GM18526 (cell line): Measurements from ENCODE around the gene SUGCT.

ENCODE experiments used
- POLR2A ChIP-seq: IDR thresholded peaks from 3 replicates; pipeline ENCODE4 v1.6.1; 2011; ENCODE audit not compliant: insufficient read length; ENCODE audit errors: extremely low read depth

Gene SUGCT

DNA sequence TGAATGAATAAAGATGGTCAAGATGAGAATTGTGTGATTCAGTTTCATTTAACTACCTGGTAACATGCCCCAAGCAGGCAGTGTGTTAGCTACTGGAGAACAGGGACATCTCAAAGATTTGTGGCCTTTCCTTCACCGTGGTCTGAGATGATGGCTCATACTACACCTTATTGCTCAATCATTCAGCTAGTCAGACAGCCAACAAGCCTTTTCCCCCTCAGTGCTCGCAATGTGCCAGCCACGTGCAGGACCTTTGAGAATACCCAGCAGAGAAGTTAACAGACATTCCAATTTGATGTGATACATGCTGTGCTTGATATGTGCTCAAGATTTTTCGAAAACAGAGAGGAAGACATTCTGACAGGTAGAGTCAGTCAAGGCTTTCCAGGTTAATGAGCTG, 562.8 kb downstream of the SUGCT start:
- no peak for TF ChIP-seq POLR2A

DNA sequence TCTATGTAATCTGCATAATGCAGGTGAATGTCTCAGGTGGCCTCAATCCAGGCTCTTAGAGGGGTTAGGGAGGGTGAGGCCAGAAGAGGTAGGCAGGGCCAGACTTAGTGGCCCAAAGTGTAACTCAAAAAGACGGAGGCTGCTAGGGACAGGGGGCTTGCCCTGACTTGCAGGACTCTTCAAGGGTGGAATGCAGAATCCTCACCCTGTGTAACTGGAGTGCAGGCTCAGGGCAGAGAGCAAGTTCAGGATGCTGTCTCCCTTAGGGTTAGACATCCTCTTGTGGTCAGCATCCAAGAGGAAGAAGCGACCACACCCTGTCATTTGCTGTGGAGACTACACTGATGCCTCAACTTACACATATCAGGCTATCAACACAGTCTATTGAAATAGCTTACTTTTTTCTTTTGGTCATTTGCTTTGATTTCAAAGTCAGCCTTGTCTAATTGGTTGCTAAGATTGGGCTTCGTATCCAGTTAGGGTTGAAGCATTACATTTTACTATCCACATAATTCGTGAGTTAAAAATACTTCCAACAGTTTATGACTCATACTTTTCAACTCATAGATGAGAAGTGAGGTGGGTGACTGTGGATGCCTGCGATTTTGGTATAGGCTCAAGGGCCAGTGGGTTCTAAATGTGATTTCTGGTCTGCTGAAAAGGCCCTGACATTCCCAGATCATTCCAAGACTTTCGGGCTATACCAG, 563.6 kb downstream of the SUGCT start:
- TF ChIP-seq POLR2A = no peak

DNA sequence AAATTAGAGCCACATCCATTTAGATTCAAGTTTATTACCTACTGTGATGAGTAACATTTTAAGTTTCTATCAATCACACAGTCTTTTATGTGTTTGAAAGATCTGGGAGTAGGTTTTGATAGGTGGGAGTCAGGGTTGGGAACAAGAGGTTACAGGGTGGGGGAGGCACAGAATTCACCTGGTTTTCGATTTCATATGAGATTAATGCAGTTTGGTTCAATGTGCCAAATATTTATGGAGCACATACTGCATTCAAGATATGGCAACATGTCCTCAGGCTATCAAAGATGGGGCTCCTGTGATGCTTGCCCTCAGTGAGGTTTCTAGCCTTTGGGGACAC, 564.1 kb downstream of the SUGCT start:
- no peak for TF ChIP-seq POLR2A

DNA sequence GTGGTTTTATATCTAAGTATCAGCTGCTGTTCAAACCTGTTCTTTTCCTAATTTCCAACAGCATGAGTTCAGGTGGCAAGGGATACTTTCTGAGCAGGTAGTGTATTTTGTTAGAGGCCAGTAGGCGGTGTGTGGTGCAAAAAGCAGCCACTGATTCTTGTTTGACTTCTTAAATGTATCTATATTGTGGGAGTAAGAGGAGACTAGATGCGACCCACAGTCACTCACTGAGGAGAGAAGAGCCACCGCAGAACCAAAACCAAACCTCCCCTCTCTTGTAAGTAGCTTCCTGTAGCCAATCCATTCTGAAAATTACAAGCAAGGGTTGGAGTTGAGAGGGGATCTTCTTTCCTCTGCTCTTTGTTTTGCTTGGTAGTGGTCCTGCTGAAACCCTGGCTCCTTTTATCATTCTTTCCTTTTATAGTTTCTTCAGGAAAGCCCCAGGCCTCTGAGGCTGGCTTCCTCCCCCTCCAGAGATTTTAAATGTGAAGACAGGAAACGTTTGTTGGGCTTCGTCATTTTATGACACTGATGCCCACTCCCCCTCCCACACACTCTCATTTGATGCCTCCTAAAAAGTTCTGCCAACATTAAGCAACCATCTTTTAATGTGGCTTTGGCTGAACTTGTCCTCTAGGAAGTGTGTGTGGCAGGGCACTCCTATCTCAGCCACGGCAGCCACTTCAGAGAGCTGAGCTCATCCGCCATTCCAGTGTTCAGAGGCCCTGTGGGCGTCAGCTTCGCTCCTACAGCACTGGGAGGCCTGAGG, 566.0 kb downstream of the SUGCT start:
- no peak for TF ChIP-seq POLR2A

DNA sequence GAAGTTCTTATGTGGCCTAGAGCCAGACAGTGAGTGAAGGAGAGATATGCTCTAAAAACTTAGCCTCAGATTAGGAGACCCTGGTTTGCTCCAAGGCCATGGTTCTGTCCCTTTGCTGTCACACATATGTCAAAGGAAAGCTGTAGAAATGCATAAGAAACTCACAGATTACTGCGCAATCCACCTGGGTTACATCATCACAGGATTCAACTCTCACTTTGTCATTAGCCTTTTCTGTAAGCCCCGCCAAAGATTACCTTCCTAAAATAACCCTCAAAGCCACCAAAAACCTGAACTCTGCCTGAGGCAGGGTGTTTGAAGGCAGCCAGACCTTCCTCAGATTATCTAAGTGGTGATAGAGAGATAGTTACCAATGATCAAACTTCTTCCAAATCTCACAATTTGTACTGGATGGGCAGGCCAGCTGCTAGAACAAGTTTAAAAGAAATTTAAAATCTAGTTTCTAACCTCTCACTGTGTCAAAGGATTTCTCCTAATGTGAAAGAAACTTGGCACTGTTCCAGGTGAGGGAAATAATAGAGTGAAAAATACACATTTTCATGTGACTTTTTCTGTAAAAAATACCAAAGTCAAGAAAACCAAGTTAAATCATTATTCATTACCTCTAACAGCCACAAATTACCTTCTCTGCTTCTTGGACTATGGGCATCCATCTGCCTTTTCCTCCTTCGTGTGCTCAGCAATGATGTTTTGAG, 567.2 kb downstream of the SUGCT start:
- TF ChIP-seq POLR2A = no peak

DNA sequence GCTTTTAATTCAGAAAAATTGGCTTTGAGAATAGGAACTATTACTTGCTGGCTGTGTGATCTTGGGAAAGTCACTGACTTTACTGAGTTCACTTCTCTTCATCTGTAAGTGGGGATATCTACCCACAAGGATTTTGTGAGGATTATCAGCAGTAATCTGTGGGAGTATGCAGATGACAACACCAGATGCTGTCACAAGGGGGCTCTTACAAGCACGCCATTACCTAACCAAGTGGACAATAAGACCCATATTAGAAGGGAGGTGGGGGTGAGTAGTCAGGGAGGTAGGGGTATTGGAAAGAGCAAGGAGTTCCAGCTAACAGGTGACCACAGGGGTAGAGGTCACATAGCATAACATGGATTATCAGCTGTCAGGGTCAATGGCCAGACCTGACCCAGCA, 569.4 kb downstream of the SUGCT start:
- no peak for TF ChIP-seq POLR2A

DNA sequence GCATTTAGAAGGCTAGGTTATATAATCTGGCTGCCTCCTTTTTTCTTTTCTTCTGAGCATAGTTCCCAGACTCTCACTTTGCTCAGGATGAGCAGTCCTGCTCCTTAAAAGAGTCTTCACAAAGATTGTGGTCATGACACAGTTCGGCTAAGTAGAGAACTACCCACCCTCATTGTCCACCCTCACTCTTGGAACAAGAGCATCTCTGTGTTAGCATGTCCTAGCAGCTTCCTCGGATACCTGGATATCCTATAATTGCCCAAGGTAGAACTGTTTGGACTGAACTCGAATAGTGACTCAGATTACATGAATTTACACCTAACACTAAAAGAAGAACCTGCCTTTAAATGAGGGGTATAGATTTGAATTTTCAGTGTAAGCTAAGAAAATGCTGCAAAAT, 572.0 kb downstream of the SUGCT start:
- no peak for TF ChIP-seq POLR2A

DNA sequence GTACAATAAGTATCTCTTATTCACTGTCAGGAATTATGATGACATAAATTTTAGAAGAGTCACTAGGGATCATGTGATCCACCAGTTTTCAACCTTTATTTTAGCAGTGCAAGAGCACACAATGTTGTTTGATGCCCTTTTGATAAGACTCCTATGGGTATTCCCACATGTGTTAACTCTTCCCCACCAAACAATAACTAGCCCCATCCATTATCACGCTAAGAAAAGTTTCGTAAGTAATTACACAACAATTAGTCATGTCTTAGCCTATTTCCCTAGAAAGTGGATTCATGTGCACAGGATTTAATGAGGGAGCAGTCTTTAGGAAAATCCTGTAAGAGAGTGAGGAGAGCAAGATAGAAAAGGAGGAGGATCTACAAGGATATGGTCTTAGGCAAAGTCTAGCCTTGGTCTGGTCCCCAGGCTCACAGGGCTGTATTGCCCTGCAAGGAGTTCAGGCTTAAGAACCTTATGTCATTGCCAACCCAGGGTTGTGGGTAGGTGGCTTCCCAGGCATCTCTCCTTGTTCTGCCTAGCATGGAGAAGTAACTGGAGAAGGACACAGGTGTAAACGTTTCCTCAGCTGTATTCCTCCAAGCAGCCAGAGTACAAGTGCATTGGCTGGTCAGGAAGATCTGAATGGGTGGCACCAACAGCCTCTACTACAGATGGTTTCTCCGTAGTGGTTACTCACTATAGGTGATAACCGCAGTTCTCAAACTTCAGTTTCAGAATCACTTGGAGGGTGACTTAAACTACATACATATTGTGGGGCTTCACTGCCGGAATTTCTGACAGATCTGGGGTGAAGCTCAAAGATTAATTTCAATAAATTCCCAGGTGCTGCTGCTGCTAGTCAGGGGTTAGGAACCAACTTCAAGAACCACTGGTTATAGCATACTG, 574.5 kb downstream of the SUGCT start:
- TF ChIP-seq POLR2A = no peak

DNA sequence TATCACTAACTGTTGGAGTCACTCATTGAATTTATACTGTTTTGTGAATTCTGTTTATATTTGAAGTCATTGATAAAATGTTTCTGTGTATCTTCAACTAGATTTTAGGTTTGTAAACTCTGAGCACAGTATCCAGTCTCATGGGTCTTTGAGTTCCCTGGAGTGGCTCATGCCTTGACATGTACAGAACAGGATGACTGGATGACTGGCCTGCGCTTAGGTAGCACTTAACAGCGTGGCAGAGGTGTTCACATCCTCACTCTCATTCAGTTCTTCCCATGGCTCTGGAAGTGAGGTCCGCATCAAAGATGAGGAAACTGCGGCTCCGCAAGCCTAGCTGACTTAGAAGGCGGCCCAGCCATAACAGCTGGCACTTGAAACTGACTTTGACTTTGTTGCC, 576.9 kb downstream of the SUGCT start:
- no peak for TF ChIP-seq POLR2A

DNA sequence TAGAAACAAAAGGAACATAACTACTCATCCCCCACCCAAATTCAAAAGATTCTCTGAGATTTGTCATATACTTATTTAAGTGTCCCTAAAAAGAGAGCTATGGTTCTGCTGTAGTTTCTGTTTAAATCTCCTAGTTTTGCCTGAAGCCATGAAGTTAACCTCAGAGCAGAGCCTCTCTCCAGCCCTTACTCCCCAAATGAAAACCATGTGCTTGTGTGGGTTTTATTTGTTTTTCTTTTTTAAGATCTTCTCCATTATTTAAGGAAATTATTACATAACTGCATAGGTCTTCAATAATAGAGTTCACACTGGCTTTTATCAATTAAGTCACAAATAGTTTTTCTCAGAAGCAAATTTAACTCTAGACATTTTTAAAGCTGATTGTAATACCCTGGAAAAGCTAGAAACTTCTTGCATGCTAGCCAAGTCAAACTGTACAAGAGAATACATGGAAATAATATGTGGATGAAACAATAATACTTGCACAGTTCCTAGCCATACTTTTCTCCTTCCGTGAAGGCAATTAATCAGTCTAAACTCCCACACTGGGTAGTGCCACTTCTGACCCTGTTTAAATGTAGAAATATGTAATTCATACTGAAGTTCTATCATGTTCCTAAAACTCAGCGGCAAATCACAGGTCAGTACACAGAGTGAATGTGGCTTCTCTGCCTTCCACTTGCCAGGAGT, 579.7 kb downstream of the SUGCT start:
- no peak for TF ChIP-seq POLR2A

DNA sequence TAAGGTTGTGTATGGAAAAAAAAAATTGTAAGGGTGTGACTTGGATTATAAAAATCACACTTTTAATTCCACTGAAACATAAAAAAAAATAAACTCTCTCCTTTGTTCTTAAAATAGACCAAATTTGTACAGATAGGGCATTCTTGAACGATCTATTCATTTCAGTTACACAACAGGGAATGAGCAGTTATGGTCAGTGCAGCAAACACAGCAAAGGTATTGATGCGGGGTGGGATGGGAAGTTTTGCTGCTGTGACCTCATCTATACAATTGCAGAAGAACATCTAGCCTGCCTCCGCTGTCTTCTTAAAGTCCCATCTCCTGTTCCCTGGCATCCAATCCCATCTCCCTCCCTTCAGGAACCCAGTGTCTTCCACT, 580.2 kb downstream of the SUGCT start:
- TF ChIP-seq POLR2A = no peak

DNA sequence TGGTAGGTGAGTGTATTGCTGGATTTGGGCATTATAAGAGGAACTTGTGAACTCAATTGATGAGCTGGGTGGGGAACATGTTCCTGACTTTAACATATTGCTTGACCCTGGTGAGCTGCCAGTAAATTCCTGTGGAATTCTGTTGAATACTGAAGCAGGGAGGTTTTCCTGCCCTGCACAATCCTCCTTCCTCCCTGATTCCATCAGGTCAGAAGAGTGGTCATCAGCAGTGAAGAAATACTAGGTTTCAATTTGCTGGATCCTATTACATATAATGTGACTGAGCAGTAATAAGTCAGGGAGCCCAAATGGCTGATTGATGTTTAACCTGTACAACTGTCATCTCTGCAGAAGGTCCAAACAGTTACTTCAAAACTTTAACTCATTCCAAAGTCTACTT, 581.2 kb downstream of the SUGCT start:
- TF ChIP-seq POLR2A = no peak

DNA sequence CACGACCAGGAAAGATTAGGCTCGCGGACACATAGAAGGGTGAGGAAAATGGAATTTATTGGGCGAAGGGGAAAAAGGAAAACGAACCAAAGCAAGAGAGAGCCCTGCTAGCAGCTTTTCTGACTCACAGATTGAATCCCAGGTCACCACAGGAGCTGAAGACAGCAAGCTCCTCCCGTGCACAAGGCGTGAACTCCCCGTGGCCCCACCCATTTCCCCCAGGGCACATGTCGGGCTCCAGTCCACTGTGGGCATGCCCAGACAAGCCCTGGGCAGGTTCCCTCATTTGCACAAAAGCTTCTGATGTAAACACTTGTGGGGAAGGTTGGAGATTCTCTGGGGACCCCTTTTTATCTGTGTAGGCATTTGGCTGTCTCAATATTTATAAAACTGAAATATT, 582.4 kb downstream of the SUGCT start:
- TF ChIP-seq POLR2A = no peak

DNA sequence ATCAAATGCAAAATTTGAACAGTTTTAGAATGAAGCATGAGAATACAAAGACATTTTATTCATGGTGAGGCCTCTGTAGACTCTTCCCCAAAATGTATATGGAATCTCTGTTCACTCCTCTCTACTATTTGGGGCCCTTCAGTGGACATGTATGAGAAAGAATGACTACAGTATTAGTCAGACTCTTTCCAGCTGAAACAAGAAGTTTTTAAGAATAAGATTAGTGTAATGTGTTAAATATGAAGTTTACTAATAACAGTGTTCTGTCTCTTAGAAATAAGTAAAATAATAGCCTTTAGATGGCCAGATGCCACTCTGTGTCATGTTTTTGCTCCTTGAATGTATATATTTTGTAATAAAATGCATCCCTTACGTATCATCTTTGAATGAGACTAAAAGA, 585.6 kb downstream of the SUGCT start:
- TF ChIP-seq POLR2A = no peak
